GM12874 (cell line): ENCODE data around the gene GABRQ.
"Not testable (repeated sequence)": the region's sequence is repeated elsewhere in the genome, so short reads cannot be mapped to it uniquely, and the experiment has no call there.

Source experiments
- CTCF ChIP-seq: IDR thresholded peaks from 2 replicates; pipeline ENCODE4 v1.5.1; 2011; ENCODE audit warnings: low read depth, mild to moderate bottlenecking, control low read depth, low read length, moderate library complexity; ENCODE audit not compliant: insufficient read depth

Gene GABRQ

GRCh38 chrX:152674135-152674534, 36.4 kb downstream of the GABRQ start:
- TF ChIP-seq CTCF: no peak

- not testable (repeated sequence) for TF ChIP-seq CTCF
Observed at GRCh38 chrX:152697952-152698931, 60.5 kb downstream of the GABRQ start, which contains the start of gene MAGEA3. MAGEA3 (plus strand) TSS chrX:152698794; CDS start chrX:152700833, 2,039 bp downstream.
